Measurements from ENCODE around the gene HMGA1. TPM values are rescaled to one million over a fixed set of nuclear protein-coding genes. Genes with fewer than 3 reads are reported as not detected.

The HMGA1 gene
- total and polyA plus RNA-seq, 2 of the 13 experiments (the other 11 are each of a cell fraction or from before 2014, with no cell fraction given): 117 to 145 TPM

- TF ChIP-seq IRF1 (CRISPR knock-in tag; IDR thresholded peaks at IDR 0.05; ENCODE audit: low read depth) (no peak), ZNF780A (CRISPR knock-in tag; IDR thresholded peaks at IDR 0.05) (no peak), IKZF1 (IDR thresholded peaks at IDR 0.05) (no peak), PLSCR1 (CRISPR knock-in tag; IDR thresholded peaks at IDR 0.05; ENCODE audit: borderline replicate concordance) (no peak), HMGA1 (CRISPR knock-in tag; conservative IDR thresholded peaks at IDR 0.05) (no peak), GMEB2 (CRISPR knock-in tag; IDR thresholded peaks at IDR 0.05; ENCODE audit: low read depth) (0 out of 2 replicates have a peak, but pooled peaks have one; percentile 17), ZNF556 (CRISPR knock-in tag; IDR thresholded peaks at IDR 0.05; ENCODE audit: borderline replicate concordance) (no peak), ZNF407 (CRISPR knock-in tag; IDR thresholded peaks at IDR 0.05; ENCODE audit: not compliant biosample characterization) (peak; percentile 73), RXRA (CRISPR knock-in tag; IDR thresholded peaks at IDR 0.05) (peak; percentile 54; the same call in 1 of the 2 replicates), FIP1L1 (IDR thresholded peaks at IDR 0.05; ENCODE audit: borderline replicate concordance, insufficient read depth, low read depth, low read length) (no peak), MATR3 (CRISPR knock-in tag; IDR thresholded peaks at IDR 0.05) (no peak), MBNL3 (CRISPR knock-in tag; conservative IDR thresholded peaks at IDR 0.05) (no peak), ZSCAN20 (CRISPR knock-in tag; IDR thresholded peaks at IDR 0.05; ENCODE audit: borderline replicate concordance) (0 out of 2 replicates have a peak, but pooled peaks have one; percentile 71), ZNF614 (CRISPR knock-in tag; IDR thresholded peaks at IDR 0.05; ENCODE audit: borderline replicate concordance) (peak; percentile 29; the same call in 1 of the 2 replicates), SCMH1 (CRISPR knock-in tag; IDR thresholded peaks at IDR 0.05; ENCODE audit: borderline replicate concordance) (no peak), ZNF510 (CRISPR knock-in tag; IDR thresholded peaks at IDR 0.05; ENCODE audit: low read depth) (no peak), ISX (CRISPR knock-in tag; conservative IDR thresholded peaks at IDR 0.05) (no peak), ZNF549 (CRISPR knock-in tag; IDR thresholded peaks at IDR 0.05) (no peak)
These were observed 12.2 kb downstream of the HMGA1 start, which contains the start of gene SMIM29 (continued) for GRCh38 chr6:34248727-34249468.

Measured in HepG2 (cell line).